Activated naive CD8-positive, alpha-beta T cell treated with anti-CD3 and anti-CD28 coated beads, Interleukin-2, amount 50 U/mL, for 16 hours (primary cell): ENCODE data around the gene TPP2.

Experiments used
- DNase-seq: peaks from one replicate; pipeline ENCODE4 v3.0.0-alpha.2; 2020; ENCODE audit warnings: low read depth, low spot score

TPP2 gene

GRCh38 chr13:102693250-102693649 lies 96.5 kb downstream of the TPP2 start:
- no peak for DNase-seq

GRCh38 chr13:102693776-102694175 lies 97.0 kb downstream of the TPP2 start:
- no peak for DNase-seq

- DNase-seq: no peak
Observed at GRCh38 chr13:102694937-102695336, 98.2 kb downstream of the TPP2 start, which contains the start of gene METTL21C. Gene METTL21C (minus strand): TSS chr13:102695044. CDS start chr13:102694498, 546 bp downstream.

- no peak for DNase-seq
Observed at GRCh38 chr13:102696465-102696864, 99.7 kb downstream of the TPP2 start.

- no peak for DNase-seq
Observed at GRCh38 chr13:102697264-102697663, 100.5 kb downstream of the TPP2 start.

- no peak for DNase-seq
Observed at GRCh38 chr13:102697929-102698648, 101.3 kb downstream of the TPP2 start.

- DNase-seq: no peak
Observed at GRCh38 chr13:102698649-102698980, 101.8 kb downstream of the TPP2 start.

- DNase-seq: no peak
Observed at GRCh38 chr13:102699504-102699903, 102.7 kb downstream of the TPP2 start.

- no peak for DNase-seq
Observed at GRCh38 chr13:102700088-102701031, 103.6 kb downstream of the TPP2 start.

GRCh38 chr13:102701331-102701730 lies 104.5 kb downstream of the TPP2 start:
- no peak for DNase-seq

GRCh38 chr13:102702965-102703725 lies 106.4 kb downstream of the TPP2 start:
- DNase-seq: no peak

- DNase-seq: no peak
Observed at GRCh38 chr13:102703726-102704035, 106.9 kb downstream of the TPP2 start.

GRCh38 chr13:102704238-102705058 lies 107.7 kb downstream of the TPP2 start:
- no peak for DNase-seq

- no peak for DNase-seq
Observed at GRCh38 chr13:102707467-102707866, 110.7 kb downstream of the TPP2 start.

- DNase-seq: no peak
Observed at GRCh38 chr13:102708211-102708610, 111.4 kb downstream of the TPP2 start.

GRCh38 chr13:102708991-102709390 lies 112.2 kb downstream of the TPP2 start:
- DNase-seq: no peak

GRCh38 chr13:102709536-102709935 lies 112.8 kb downstream of the TPP2 start:
- DNase-seq: no peak

- DNase-seq: no peak
Observed at GRCh38 chr13:102710261-102710679, 113.5 kb downstream of the TPP2 start.

- DNase-seq: no peak
Observed at GRCh38 chr13:102715447-102715846, 118.7 kb downstream of the TPP2 start.

GRCh38 chr13:102718746-102719145 lies 122.0 kb downstream of the TPP2 start:
- DNase-seq: no peak

- DNase-seq: no peak
Observed at GRCh38 chr13:102721800-102722231, 125.0 kb downstream of the TPP2 start.
